ENCODE data around the gene CRABP2.

CRABP2 gene

DNA sequence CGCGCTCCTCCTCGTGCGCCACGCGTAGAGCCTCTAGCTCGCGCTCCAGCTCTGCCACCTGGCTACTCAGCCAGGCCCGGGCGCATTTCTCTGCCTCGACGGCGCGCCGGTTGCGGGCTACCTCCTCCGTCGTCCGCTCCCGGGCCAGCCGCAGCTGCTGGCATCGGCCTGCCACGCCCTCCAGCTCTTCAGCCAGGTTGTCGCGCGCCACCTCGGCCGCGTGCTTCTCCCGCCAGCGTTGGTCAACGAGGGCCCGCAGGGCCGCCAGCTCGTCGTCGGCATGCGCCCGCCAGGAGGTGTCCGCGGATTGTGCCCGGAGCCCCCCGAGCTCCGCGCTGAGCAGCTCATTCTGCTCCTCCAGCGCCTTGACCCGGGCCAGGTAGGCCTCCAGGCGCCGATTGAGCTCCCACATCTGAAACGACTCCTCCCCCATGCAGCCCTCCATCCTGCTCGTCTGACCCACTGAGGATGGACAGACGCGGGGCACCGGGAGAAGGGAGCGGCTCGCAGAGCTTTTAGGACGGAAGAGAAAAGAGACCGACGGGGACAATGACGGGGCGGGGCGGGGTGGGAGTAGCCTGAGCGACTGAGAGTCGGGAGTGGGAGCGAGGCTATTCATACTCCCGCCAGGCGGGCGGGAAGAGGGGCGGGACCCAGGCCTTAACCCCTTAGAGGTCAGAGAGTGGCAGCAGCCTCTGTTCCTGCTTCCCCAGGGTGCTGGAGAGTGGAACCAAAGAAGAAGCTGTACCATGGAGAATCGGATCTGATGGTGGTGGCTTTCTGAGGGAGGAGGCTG, 28.4 kb downstream of the CRABP2 start, which contains the start of gene NES:
Gene NES (minus strand): TSS at position 588 of the 796 bp plus-strand sequence. CDS start 143 bp downstream, at position 445.
- Histone ChIP-seq H3K4me1 (ENCODE audit: control insufficient read depth, insufficient read depth, low read length) (peaks cover 19% of the 10 kb centered on the region), H3K27me3 (ENCODE audit: control insufficient read depth, insufficient read depth, low read length, poor library complexity, severe bottlenecking) (peaks cover 7% of the 10 kb centered on the region), H3K4me3 (ENCODE audit: insufficient read depth, low read depth, low read length) (peak within 1 kb of the TSS; percentile 95), H3K27ac (ENCODE audit: insufficient read depth, low read depth, low read length, poor library complexity, severe bottlenecking) (peak within 1 kb of the TSS; percentile 80), H3K36me3 (ENCODE audit: control insufficient read depth, insufficient read depth, low read length) (peaks cover 13% of the 10 kb centered on the region), H3K9me3 (ENCODE audit: control insufficient read depth, low read length) (no peaks in the 10 kb centered on the region)
- WGBS, 2 experiments: 0% methylated on average over 70 of the region's 70 CpGs

DNA sequence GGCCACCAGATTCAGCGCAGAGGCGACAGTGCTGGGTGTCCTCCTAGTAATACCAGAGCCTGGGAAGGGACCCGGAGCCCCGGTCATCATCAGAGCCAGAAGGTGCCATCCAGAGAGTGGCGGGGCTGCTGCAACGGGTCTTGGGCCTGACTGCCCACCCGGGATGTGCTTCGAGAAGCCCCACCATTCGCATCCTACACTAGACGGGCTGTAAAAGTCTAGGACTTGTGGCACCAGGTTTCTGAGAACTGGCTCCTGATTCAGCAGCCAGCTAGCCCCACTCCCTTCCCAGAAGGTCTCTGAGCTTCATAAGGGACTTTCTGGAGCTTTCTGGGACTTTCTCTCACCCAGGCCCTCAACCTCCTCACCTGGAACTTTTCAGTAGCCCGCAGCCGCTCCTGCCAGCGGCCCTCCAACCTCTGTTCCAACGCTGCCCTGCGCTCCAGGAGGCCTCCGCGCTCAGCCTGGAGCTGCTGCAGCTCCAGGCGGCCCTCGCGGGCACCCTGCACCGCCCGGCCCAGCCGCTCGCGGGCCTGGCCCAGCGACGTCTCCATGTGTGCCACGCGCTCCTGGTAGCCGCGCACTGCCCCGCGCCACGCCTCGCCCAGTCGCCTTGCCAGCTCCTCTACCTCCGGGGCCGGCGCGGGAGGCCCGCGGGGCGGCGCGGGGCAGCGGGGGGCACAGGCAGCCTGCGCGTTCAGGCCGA, 29.1 kb downstream of the CRABP2 start:
- peaks cover 20% of the 10 kb centered on the region for H3K36me3 ChIP-seq (ENCODE audit: control insufficient read depth, insufficient read depth, low read length)
- peak overlapping the region; percentile 95 for H3K4me3 ChIP-seq (ENCODE audit: insufficient read depth, low read depth, low read length)
- peaks cover 25% of the 10 kb centered on the region for H3K4me1 ChIP-seq (ENCODE audit: control insufficient read depth, insufficient read depth, low read length)
- 1% methylated on average over 49 of the region's 49 CpGs for WGBS, 2 experiments
- peaks cover 7% of the 10 kb centered on the region for H3K27me3 ChIP-seq (ENCODE audit: control insufficient read depth, insufficient read depth, low read length, poor library complexity, severe bottlenecking)
- peak overlapping the region; percentile 80 for H3K27ac ChIP-seq (ENCODE audit: insufficient read depth, low read depth, low read length, poor library complexity, severe bottlenecking)
- H3K9me3 ChIP-seq (ENCODE audit: control insufficient read depth, low read length): no peaks in the 10 kb centered on the region

DNA sequence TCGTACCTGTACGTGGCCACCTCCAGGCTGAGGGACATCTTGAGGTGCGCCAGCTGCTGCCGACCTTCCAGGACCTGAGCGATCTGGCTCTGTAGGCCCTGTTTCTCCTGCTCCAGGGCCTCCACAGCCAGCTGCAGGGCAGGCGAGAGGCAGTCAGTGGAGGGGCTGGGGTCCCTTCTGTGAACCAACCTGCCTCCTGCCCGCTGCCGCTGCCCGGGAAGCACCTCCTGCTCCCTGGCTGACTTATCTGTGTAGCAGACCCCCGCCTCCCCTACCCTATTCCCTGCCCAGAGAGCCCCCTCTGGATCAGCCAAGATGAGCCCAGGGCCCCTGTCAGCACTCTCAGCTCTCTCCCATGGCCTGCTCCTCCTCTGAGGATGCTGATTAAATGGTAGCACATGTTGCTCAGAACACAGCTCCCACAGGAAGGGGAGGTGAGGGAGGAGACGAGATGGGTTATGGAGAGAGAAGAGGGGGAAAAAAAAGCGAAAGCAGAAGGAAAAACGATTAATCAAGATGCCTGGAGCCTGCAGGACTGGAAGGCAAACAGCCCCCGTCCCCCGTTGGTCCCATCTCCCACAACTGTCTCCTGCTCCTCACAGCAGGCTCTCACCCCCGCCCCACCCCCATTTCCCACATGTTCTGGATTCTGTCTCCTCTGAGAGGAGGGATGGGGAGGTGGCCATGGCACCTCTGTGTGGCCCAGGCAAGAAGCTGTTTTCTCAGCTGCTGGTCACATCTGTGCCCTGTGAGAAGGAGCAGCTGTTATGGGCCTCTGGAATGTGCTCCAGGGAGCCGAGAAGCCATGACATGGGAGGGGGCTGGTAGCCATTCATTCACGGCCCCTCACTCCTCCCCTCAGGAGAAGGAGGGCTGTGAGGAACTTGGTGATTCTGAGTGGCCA, 29.9 kb downstream of the CRABP2 start:
- 26 to 32% methylated on average over 18 of the region's 18 CpGs for WGBS, 2 experiments
- Histone ChIP-seq H3K4me3 (ENCODE audit: insufficient read depth, low read depth, low read length) (peak overlapping the region; percentile 95), H3K27me3 (ENCODE audit: control insufficient read depth, insufficient read depth, low read length, poor library complexity, severe bottlenecking) (peaks cover 7% of the 10 kb centered on the region), H3K4me1 (ENCODE audit: control insufficient read depth, insufficient read depth, low read length) (peaks cover 33% of the 10 kb centered on the region), H3K9me3 (ENCODE audit: control insufficient read depth, low read length) (no peaks in the 10 kb centered on the region), H3K36me3 (ENCODE audit: control insufficient read depth, insufficient read depth, low read length) (peaks cover 25% of the 10 kb centered on the region), H3K27ac (ENCODE audit: insufficient read depth, low read depth, low read length, poor library complexity, severe bottlenecking) (peak overlapping the region; percentile 80)

DNA sequence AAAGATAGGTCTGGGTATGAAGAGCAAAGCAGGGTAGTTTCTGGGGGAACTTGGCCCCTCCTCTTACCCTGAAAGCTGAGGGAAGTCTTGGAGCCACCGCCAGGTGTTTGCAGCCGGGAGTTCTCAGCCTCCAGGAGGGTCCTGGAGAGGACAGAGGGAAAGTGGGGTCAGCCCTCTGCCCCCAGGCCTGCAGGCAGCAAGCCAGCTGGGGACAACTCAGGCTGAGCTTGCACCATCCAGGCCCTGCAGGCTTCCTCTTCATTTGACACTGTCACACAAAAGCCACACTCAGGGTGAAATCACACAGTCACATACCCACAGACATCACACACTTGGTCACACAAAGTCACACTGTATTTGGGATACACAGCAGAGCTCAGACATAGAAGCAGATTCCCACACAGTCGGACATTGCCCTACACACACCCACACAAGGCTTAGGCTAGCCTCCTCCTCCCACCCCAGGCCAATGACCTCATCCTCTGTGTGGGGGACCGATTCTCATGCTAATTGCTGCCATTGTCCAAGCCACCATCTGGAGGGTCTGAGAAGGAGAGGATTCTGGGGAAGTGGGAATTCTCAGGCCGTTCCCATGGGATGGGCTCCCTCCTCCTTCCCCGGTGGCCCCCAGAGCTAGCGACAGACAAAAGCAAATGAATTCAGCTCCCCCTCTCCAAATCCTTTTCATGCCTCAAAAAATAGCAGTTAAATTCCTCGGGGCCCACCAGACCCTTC, 31.8 kb downstream of the CRABP2 start:
- Histone ChIP-seq H3K4me3 (ENCODE audit: insufficient read depth, low read depth, low read length) (peak overlapping the region; percentile 95), H3K4me1 (ENCODE audit: control insufficient read depth, insufficient read depth, low read length) (peaks cover 52% of the 10 kb centered on the region), H3K27me3 (ENCODE audit: control insufficient read depth, insufficient read depth, low read length, poor library complexity, severe bottlenecking) (peaks cover 3% of the 10 kb centered on the region), H3K27ac (ENCODE audit: insufficient read depth, low read depth, low read length, poor library complexity, severe bottlenecking) (peak overlapping the region; percentile 98), H3K9me3 (ENCODE audit: control insufficient read depth, low read length) (no peaks in the 10 kb centered on the region), H3K36me3 (ENCODE audit: control insufficient read depth, insufficient read depth, low read length) (peaks cover 25% of the 10 kb centered on the region)
- WGBS, 2 experiments: 2% methylated on average over 8 of the region's 8 CpGs

DNA sequence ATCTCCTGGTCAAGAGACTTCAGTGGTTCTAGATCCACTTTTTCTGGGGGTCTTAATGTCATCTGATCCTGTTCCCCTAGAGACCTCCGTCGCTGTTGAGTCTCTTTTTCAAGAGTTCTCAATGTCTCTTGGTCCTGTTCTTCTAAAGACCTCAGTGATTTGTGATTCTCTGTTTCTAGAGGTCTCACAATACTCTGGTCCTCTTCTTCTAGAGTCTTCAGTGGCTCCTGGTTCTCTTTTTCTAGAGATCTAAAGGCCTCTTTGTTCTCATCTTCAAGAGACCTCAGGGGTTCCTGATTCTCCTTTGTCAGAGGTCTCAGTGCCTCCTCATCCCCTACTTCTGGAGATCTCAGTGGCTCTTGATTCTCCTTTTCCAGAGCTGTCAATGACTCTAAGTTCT, 33.6 kb downstream of the CRABP2 start:
- no peaks in the 10 kb centered on the region for H3K27me3 ChIP-seq (ENCODE audit: control insufficient read depth, insufficient read depth, low read length, poor library complexity, severe bottlenecking)
- H3K4me3 ChIP-seq (ENCODE audit: insufficient read depth, low read depth, low read length): no peak overlapping the region
- no peaks in the 10 kb centered on the region for H3K9me3 ChIP-seq (ENCODE audit: control insufficient read depth, low read length)
- WGBS, 2 experiments: 93 to 98% methylated on average over 2 of the region's 2 CpGs
- H3K36me3 ChIP-seq (ENCODE audit: control insufficient read depth, insufficient read depth, low read length): peaks cover 25% of the 10 kb centered on the region
- H3K4me1 ChIP-seq (ENCODE audit: control insufficient read depth, insufficient read depth, low read length): peaks cover 58% of the 10 kb centered on the region
- H3K27ac ChIP-seq (ENCODE audit: insufficient read depth, low read depth, low read length, poor library complexity, severe bottlenecking): no peak overlapping the region

DNA sequence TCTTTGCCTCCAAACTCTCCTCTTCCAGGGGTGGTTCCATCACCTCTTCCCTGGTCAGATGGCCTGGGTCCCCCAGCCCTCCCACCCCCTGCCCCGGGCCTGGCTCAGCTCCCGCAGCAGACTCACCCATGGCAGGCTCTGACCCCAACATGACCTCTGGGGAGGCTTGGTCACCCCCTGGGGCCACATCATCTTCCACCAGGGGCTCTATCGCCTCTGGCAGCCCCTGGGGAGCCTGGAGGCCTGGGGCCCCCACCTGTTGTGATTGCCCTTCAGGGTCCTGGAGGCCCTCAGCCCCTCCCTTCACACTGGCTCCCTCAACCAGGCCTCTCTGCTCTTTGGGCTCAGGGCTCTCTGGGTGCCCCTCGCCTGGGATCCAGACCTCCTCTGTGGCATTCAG, 34.6 kb downstream of the CRABP2 start:
- no peak overlapping the region for H3K27ac ChIP-seq (ENCODE audit: insufficient read depth, low read depth, low read length, poor library complexity, severe bottlenecking)
- no peaks in the 10 kb centered on the region for H3K27me3 ChIP-seq (ENCODE audit: control insufficient read depth, insufficient read depth, low read length, poor library complexity, severe bottlenecking)
- no peaks in the 10 kb centered on the region for H3K9me3 ChIP-seq (ENCODE audit: control insufficient read depth, low read length)
- peaks cover 63% of the 10 kb centered on the region for H3K4me1 ChIP-seq (ENCODE audit: control insufficient read depth, insufficient read depth, low read length)
- H3K4me3 ChIP-seq (ENCODE audit: insufficient read depth, low read depth, low read length): no peak overlapping the region
- peaks cover 25% of the 10 kb centered on the region for H3K36me3 ChIP-seq (ENCODE audit: control insufficient read depth, insufficient read depth, low read length)
- 66 to 68% methylated on average over 4 of the region's 4 CpGs for WGBS, 2 experiments

DNA sequence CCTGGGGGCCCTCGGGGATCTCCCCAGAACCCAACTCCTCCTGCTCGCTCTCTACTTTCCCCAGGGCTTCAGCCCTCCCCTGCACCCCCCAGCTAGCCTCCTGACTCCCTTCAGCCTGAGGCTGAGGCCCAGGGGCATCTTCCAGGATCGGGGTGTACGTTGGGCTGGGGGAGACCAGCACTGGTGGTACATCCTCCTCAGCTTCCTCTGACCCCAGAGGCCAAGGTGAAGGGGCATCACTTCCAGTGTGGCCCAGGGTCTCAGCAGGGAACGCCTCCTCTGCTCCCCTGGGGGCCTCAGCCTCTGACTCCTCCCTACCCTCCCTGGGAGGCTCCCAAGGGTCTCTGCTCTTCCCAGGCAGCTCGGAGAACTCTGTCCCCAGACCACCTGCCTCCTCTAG, 35.0 kb downstream of the CRABP2 start:
- Histone ChIP-seq H3K4me1 (ENCODE audit: control insufficient read depth, insufficient read depth, low read length) (peaks cover 67% of the 10 kb centered on the region), H3K36me3 (ENCODE audit: control insufficient read depth, insufficient read depth, low read length) (peaks cover 25% of the 10 kb centered on the region), H3K27ac (ENCODE audit: insufficient read depth, low read depth, low read length, poor library complexity, severe bottlenecking) (no peak overlapping the region), H3K27me3 (ENCODE audit: control insufficient read depth, insufficient read depth, low read length, poor library complexity, severe bottlenecking) (no peaks in the 10 kb centered on the region), H3K4me3 (ENCODE audit: insufficient read depth, low read depth, low read length) (no peak overlapping the region), H3K9me3 (ENCODE audit: control insufficient read depth, low read length) (no peaks in the 10 kb centered on the region)
- WGBS, 2 experiments: 84 to 85% methylated on average over 6 of the region's 6 CpGs

DNA sequence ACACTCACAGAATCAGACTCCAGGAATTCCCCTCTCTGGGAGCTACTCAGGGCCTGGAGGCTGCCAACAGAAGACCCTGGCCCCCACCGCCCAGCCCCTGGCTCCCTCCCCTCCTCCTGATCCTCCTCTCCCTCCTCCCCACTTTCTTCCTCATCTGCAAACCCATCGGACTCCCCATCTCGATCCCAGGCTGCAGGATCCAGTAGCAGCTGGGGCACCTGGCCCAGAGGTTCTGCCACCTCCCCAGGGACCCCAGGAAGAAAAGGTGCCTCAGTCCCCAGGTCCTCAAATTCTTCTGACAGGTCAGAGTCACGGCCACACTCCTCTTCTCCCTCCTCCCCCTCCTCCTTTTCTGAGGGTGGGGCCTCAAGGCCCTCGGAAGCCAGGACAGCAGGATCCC, 35.6 kb downstream of the CRABP2 start:
- Histone ChIP-seq H3K9me3 (ENCODE audit: control insufficient read depth, low read length) (no peaks in the 10 kb centered on the region), H3K27ac (ENCODE audit: insufficient read depth, low read depth, low read length, poor library complexity, severe bottlenecking) (no peak overlapping the region), H3K27me3 (ENCODE audit: control insufficient read depth, insufficient read depth, low read length, poor library complexity, severe bottlenecking) (no peaks in the 10 kb centered on the region), H3K4me3 (ENCODE audit: insufficient read depth, low read depth, low read length) (no peak overlapping the region), H3K4me1 (ENCODE audit: control insufficient read depth, insufficient read depth, low read length) (peaks cover 73% of the 10 kb centered on the region), H3K36me3 (ENCODE audit: control insufficient read depth, insufficient read depth, low read length) (peaks cover 25% of the 10 kb centered on the region)
- WGBS, 2 experiments: 43 to 54% methylated on average over 5 of the region's 5 CpGs

DNA sequence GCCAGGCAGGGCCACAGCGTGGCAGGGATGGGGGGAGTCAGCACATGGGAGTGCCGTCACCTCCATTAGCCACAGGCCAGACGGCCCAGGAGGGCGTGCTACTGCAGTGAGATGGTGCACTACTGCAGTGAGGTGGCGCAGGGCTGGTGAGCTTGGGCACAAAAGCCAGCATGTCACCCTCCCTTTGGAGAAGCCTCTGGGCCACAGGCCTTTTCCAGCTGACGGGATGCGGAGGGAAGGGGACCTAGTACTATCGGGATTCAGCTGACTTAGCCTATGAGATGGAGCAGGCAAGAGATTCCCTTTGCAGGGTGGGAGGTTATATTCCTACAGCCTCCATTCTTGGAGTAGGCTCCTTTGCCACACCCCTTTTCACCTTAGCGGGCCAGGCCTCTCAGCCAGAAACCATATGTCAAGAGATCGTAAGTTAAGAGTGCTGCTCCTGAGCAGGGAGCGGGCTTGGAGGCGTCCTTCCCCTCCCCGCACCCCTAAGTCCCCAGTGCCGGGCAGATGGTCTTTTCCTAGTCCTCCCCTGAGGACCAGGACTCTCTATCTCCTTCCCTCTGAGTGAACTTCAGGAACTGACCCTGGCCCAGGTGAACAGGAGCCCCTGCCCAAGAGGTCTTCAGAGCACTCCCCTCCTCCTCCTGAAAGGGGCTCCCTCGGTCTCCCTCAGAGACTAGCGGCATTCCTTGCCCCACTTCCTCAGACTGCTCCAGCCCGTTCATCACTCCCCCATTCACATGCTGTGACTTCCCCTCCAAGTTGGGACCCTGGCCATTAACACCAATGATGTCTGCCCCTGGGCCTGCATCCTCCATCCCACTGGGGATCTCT, 36.4 kb downstream of the CRABP2 start:
- Histone ChIP-seq H3K36me3 (ENCODE audit: control insufficient read depth, insufficient read depth, low read length) (peaks cover 25% of the 10 kb centered on the region), H3K4me3 (ENCODE audit: insufficient read depth, low read depth, low read length) (no peak overlapping the region), H3K27me3 (ENCODE audit: control insufficient read depth, insufficient read depth, low read length, poor library complexity, severe bottlenecking) (no peaks in the 10 kb centered on the region), H3K27ac (ENCODE audit: insufficient read depth, low read depth, low read length, poor library complexity, severe bottlenecking) (peak overlapping the region; percentile 38), H3K4me1 (ENCODE audit: control insufficient read depth, insufficient read depth, low read length) (peaks cover 73% of the 10 kb centered on the region), H3K9me3 (ENCODE audit: control insufficient read depth, low read length) (no peaks in the 10 kb centered on the region)
- WGBS, 2 experiments: 37% methylated on average over 17 of the region's 17 CpGs
